ENCODE data around the gene MEX3C.

MEX3C gene

DNA sequence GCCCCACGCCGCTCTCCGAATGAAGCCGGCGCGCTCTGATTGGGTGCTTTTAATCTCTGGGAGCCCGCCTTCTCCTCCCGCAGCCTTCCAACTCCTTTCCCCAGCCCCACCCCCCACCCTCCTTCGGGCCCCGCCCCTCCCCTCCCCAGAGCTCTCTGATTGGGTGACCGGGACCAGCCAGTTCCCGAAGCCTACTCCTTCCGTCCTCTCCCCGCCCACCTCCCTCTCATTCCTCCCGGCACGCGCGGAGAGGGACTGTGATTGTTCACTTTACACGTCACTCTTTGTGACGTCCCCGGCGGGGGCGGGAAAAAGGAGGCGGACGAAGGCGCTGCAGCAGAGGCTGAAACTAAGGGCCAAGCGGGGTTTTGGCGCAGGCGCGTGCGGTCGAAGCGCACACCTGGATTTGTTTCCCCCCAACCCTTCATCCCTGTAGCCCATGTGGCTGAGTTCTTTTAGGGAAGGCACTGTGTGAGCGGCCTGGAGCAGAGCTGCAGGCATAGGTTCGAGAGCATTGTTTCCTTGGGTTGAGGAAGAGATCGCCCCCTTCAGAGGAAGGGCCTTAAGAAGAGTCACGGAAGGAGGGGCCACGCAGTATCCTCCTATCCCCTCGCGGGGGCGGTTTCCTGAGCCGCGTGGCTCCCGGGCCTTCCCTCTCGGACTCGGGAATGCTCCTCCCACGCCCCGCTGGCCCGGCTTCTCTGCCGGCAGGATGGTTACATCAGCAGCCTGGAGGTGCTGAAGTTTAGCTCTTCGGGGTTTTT, at the start of gene MEX3C:
TSS of gene MEX3C (minus strand) at position 21 of the 764 bp plus-strand sequence. CDS start 361 bp downstream, outside the sequence.
- Mint-ChIP-seq H3K9me3 (no peaks in the 10 kb centered on the region), H3K4me1 (peaks cover 25% of the 10 kb centered on the region), H3K4me3 (peak within 1 kb of the TSS; percentile 96), H3K27me3 (no peaks in the 10 kb centered on the region), H3K36me3 (peaks cover 7% of the 10 kb centered on the region), H3K27ac (peak within 1 kb of the TSS; percentile 83)
- ATAC-seq = peak; percentile 92

DNA sequence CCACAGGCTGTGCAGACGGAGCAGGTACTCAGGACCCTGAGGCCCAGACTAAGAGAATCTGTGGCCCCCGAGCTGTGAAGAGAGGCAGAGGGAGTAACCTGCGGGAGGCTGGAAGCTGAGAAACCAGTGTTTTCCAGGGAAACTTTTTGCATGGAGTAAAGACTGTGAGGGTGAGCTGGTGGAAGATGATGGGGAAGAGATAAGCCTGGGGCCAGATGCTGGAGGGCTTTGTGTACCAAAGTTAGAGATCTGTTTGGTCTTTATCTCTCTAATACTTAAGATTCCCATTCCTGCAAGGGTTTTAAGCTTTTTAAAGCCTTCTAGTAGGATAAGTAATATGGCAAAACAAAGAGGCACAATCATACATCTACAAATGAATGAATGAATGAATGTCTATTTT, 43.7 kb upstream of the MEX3C start:
- H3K4me3 Mint-ChIP-seq = no peak overlapping the region

GRCh38 chr18:51236225-51236624, 38.7 kb upstream of the MEX3C start:
- Mint-ChIP-seq H3K36me3 (no peaks in the 10 kb centered on the region), H3K4me1 (peaks cover 9% of the 10 kb centered on the region), H3K9me3 (no peaks in the 10 kb centered on the region), H3K4me3 (no peak overlapping the region), H3K27me3 (peaks cover 15% of the 10 kb centered on the region), H3K27ac (no peak overlapping the region)
- no peak for ATAC-seq

More for the DNA sequence above, 43.7 kb upstream of the MEX3C start:
- H3K27ac Mint-ChIP-seq = peak overlapping the region; percentile 11
- H3K36me3 Mint-ChIP-seq = no peaks in the 10 kb centered on the region
- ATAC-seq = no peak
- no peaks in the 10 kb centered on the region for H3K9me3 Mint-ChIP-seq
- H3K4me1 Mint-ChIP-seq = no peaks in the 10 kb centered on the region
- H3K27me3 Mint-ChIP-seq = no peaks in the 10 kb centered on the region

DNA sequence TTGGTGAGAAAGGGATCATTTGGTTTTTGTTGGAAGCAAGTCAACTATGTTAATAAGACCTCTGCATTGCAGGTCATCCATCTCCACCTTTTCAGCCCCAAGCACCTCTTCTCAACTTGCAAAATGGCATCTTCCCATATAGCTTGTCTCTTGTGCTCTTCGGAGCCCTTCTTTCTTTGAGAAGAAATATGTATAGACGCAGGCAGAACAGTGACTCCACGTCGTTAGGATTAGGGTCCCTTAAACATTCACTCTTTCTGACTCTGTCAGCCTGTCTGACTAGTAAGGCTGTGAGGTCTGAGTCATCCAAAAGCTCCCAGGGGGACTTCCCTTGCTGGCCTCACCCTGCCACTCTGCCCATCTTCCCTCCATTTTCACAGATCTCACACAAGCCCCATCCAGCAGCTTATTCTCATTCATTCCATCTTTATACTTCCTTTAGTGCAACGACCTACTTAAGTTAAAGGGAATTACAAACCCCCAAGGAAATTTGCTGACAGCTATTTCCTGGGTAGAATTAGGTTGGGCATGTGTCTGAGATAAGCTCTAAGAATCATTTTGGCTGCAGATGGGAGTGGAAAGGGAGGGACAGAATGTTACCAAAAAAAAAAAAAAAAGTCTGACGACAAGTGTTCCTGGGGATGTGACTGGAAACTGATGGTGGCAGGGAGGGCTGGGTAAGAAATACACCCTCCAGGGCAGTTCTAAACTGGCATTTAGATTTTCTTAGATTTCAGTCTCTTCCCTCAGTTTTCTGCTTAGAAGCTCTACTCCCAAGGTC, 37.7 kb upstream of the MEX3C start:
- no peak overlapping the region for H3K4me3 Mint-ChIP-seq

DNA sequence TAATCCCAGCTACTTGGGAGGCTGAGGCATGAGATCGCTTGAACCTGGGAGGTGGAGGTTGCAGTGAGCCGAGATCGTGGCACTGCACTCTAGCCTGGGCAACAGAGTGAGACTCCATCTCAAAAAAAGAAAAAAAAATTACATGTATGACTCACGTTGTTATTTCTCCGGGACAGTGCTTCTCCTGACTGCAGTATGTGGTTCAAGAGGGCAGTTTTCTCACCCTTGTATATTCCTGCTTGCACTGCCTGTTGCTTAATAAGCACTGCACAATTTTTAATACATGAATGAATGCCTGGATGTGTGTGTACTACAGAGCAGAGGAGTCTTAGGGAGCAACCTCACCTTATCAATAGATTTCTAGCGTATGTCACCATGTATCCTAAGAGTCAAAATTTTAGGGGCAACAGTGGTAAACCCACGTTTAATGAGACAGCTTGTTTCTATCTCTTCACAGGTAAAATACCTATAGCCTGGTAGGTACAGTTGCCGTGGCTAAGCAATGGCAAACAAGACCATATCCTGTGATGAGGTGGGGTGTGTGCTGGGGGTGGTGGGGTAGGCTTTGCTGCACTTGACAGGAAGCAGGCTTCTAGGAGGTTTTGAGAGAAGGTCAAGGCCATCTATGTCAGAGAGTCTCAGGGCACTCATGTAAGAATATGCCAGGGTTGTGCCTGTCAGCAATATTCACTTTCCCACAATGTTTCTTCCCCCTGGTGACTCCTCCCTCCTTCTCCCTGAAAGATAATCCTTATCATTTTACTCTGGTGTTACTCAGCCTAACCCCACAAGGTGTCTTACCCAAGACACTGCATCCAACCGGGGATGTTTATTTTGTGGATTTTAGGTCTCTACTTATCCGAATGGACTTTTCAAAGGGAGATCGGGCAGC, 36.9 kb upstream of the MEX3C start:
- ATAC-seq = peak; percentile 42
- Mint-ChIP-seq H3K4me1 (peaks cover 9% of the 10 kb centered on the region), H3K4me3 (no peak overlapping the region), H3K36me3 (no peaks in the 10 kb centered on the region), H3K27me3 (peaks cover 15% of the 10 kb centered on the region), H3K27ac (no peak overlapping the region), H3K9me3 (no peaks in the 10 kb centered on the region)

More for the DNA sequence above, 37.7 kb upstream of the MEX3C start:
- Mint-ChIP-seq H3K36me3 (no peaks in the 10 kb centered on the region), H3K27ac (no peak overlapping the region), H3K27me3 (peaks cover 15% of the 10 kb centered on the region), H3K4me1 (peaks cover 9% of the 10 kb centered on the region), H3K9me3 (no peaks in the 10 kb centered on the region)
- ATAC-seq = peak; percentile 83

DNA sequence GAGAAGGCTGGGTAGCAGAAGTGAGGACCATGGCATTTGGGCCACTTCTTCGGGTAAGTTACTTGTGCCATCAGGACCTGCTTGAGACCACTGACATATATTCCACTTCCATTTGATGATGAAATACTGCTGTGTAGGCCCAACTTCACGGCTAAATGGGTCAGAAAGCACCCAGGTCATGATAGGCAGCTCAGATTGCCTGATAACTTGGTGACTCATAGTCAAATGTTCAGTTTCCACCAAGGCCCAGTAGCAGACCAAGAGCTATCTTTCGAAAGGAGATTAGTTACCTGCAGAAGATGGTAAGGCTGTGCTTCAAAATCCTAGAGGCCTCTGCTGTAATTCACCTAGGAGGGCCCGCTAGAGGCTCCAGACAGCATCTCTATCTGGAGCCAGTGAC, 31.8 kb upstream of the MEX3C start:
- Mint-ChIP-seq H3K9me3 (no peaks in the 10 kb centered on the region), H3K4me3 (no peak overlapping the region), H3K27me3 (peaks cover 15% of the 10 kb centered on the region), H3K36me3 (no peaks in the 10 kb centered on the region), H3K27ac (no peak overlapping the region), H3K4me1 (no peaks in the 10 kb centered on the region)
- ATAC-seq = no peak

DNA sequence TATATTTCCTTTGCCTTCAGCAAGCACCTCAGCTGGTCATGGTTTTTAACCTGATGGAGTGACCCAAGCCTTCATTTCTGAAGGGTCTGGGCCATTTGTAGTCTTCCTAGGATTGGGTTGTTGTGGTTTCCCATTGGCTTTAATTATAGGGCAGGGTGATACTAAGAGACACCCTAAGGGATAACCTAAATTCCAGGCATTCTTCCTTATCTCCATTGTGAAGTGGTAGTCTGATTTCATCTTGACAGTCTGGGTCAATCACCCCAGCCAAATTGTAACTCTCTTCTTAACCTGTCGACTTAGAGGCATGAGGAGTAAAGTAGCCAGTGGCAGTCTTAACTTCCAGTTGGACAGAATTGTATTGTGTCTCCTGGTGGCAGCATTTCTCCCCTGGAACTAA, 30.2 kb upstream of the MEX3C start:
- Mint-ChIP-seq H3K27me3 (peaks cover 6% of the 10 kb centered on the region), H3K4me1 (no peaks in the 10 kb centered on the region), H3K4me3 (no peak overlapping the region), H3K36me3 (no peaks in the 10 kb centered on the region), H3K27ac (no peak overlapping the region), H3K9me3 (no peaks in the 10 kb centered on the region)
- no peak for ATAC-seq

- Mint-ChIP-seq H3K36me3 (no peaks in the 10 kb centered on the region), H3K4me3 (no peak overlapping the region), H3K4me1 (no peaks in the 10 kb centered on the region), H3K9me3 (no peaks in the 10 kb centered on the region), H3K27ac (no peak overlapping the region), H3K27me3 (no peaks in the 10 kb centered on the region)
- ATAC-seq = no peak
These were observed 29.3 kb upstream of the MEX3C start for GRCh38 chr18:51226587-51227350.

- H3K36me3 Mint-ChIP-seq = no peaks in the 10 kb centered on the region
- no peak overlapping the region for H3K4me3 Mint-ChIP-seq
- peaks cover 3% of the 10 kb centered on the region for H3K9me3 Mint-ChIP-seq
- H3K4me1 Mint-ChIP-seq = no peaks in the 10 kb centered on the region
- no peak for ATAC-seq
- H3K27ac Mint-ChIP-seq = no peak overlapping the region
- H3K27me3 Mint-ChIP-seq = no peaks in the 10 kb centered on the region
These were observed 28.6 kb upstream of the MEX3C start for GRCh38 chr18:51226068-51226467.

GRCh38 chr18:51212606-51213005, 15.1 kb upstream of the MEX3C start:
- Mint-ChIP-seq H3K27me3 (no peaks in the 10 kb centered on the region), H3K36me3 (no peaks in the 10 kb centered on the region), H3K9me3 (peaks cover 3% of the 10 kb centered on the region), H3K4me1 (peaks cover 12% of the 10 kb centered on the region), H3K27ac (no peak overlapping the region), H3K4me3 (no peak overlapping the region)
- no peak for ATAC-seq

GRCh38 chr18:51211552-51211951, 14.1 kb upstream of the MEX3C start:
- ATAC-seq = peak; percentile 85
- peaks cover 12% of the 10 kb centered on the region for H3K4me1 Mint-ChIP-seq

DNA sequence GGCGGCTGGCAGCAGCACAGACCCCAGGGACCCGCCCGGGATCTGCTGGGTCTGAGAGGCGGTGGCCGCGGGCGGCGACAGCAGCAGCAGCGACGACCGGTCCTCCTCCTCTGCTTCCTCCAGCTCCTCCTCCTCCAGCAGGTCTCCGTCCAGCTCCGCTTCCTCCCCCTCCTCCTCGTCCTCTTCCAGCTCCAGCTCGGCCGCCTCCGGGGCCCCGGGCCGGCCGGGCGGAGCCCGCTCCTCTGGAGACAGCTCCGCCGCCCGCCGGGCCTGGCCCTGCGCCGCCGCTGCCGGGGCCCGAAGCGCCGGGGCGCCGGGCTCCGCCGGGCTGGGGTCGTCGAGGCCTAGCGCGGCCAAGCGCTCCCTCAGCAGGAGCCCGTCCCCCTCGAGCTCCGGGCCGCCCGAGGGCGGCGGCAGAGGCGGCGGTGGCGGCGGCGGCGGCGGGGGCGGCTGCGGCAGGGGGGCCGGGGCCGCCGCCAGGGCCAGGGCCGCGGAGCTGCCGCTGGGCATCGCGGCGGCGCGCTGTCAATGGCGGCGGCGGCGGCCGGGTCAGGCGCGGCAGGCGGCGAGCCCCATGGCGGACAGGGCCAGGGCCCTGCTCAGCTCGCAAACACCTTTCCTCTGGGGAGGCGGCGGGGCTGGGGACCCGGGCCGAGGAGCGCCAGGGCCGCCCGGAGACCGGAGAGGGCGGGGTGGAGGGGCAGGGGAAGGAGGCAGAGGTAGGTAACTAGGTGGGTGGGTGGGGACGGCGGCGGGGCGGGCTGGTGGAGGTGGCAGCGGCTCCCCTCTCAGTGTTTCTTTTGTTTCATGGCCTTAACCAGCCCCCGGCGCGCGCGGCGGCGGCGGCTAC, 445 bp downstream of the MEX3C start:
- peaks cover 32% of the 10 kb centered on the region for H3K4me1 Mint-ChIP-seq

More at GRCh38 chr18:51211552-51211951, 14.1 kb upstream of the MEX3C start:
- no peaks in the 10 kb centered on the region for H3K36me3 Mint-ChIP-seq
- no peak overlapping the region for H3K27ac Mint-ChIP-seq
- H3K9me3 Mint-ChIP-seq = peaks cover 3% of the 10 kb centered on the region
- no peaks in the 10 kb centered on the region for H3K27me3 Mint-ChIP-seq
- H3K4me3 Mint-ChIP-seq = no peak overlapping the region

GRCh38 chr18:51196118-51196810, 1.2 kb downstream of the MEX3C start:
- H3K9me3 Mint-ChIP-seq = no peaks in the 10 kb centered on the region
- peak; percentile 2 for ATAC-seq

More for the DNA sequence above, 445 bp downstream of the MEX3C start:
- ATAC-seq = peak; percentile 24
- no peaks in the 10 kb centered on the region for H3K9me3 Mint-ChIP-seq
- H3K36me3 Mint-ChIP-seq = peaks cover 7% of the 10 kb centered on the region
- H3K27ac Mint-ChIP-seq = peak overlapping the region; percentile 83
- H3K27me3 Mint-ChIP-seq = no peaks in the 10 kb centered on the region
- H3K4me3 Mint-ChIP-seq = peak overlapping the region; percentile 96

More at GRCh38 chr18:51196118-51196810, 1.2 kb downstream of the MEX3C start:
- Mint-ChIP-seq H3K4me3 (peak overlapping the region; percentile 96), H3K36me3 (peaks cover 7% of the 10 kb centered on the region), H3K4me1 (peaks cover 40% of the 10 kb centered on the region), H3K27ac (peak overlapping the region; percentile 83), H3K27me3 (no peaks in the 10 kb centered on the region)
